Right forelimb (tissue), 1 donor: ENCODE data around the gene PCAT6.
"Not testable (repeated sequence)": the region's sequence is repeated elsewhere in the genome, so short reads cannot be mapped to it uniquely, and the experiment has no call there.

ENCODE experiments used
- DNase-seq: peaks from one replicate; pipeline ENCODE4 v3.0.0-alpha.2; 2018

The PCAT6 gene

DNA sequence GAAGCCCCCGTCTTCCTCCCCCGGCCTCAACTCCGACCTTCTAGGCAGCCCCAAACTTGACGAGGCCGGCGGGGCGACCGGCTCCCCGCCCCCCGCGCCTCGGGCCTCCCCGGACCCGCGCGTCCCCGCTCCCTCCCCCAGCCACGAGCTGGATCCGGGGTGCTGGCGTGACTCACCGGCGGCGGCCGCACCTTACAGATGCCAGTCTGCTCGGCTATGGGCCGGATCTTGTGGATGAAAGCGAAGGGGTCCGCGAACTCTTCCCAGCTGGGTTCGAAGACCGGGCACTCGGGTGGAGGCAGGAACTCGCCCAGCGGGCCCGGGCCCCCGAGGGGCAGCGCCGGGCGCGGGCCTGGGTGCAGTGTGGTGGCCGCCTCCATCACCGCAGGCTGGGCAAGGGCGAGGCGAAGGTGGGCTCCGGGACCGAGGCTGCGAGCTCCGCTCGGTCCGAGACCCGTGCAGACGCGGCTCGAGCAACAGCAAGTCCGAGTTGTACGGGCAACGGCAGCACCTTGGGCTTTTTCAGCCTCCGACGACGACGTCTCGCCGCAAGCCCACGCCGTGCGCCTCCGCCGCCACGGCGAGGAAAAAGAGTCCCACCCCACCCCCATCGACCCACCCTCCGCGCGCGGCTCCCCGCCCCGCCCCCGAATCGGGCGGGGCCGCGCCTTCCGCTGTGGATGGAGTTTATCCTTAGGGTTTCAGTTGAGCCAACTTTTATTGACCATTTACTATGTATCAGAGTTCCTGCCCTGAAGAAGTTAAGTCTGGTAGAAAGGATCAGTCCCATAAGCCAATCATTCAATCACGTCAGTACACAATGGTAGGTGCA is 2.6 kb upstream of the PCAT6 start, which contains the start of gene KDM5B:
TSS of gene KDM5B (minus strand) at position 496 of the 832 bp plus-strand sequence. CDS start at position 380, 116 bp downstream.
- peak; percentile 84 for DNase-seq

DNA sequence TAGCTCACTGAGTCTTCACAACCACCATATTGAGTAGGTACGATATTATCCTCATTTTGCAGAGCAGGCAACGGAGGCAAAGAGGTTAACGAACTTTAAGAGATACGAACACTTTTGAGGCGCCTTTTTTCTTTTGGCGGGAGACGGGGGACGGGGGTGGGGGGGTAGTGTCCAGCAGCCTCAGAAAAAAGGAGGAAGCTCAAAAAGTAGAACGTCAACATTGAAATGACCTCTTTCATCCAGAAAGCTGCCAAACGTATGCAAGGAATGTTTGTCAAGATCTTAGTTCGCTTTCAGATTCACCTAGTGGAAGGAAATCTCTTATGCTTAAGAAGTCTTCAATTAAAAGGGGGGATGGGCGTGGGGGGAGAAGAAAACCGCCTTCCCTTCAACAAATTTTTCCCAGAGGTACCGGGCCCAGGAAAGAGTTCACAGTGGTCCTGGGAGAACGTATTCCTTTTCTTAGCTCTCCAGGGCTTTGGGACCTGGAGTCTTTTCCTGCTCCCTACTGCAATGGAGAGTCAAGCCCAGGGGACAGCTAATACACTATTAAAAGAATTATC is 1.1 kb upstream of the PCAT6 start:
- no peak for DNase-seq

DNA sequence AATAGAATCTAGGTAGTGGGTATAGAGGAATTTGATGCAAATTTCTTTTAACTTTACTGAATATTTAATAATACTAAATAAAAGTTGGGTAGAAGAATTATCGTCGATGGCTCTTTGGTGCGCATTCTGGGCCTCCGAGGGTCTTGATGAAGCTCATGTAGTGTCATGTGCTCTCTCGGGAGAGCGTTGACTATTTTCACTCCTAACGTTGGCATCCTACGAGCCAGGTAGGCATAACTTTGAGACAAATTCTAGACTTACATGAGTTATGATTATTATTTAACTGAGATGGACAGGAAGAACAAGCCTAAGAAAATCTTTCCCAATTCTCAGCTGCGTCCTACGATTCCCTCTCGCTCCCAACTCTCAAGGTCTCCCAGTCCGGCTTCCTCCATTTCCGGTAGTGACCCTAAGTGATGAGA is 550 bp upstream of the PCAT6 start:
- no peak for DNase-seq

DNA sequence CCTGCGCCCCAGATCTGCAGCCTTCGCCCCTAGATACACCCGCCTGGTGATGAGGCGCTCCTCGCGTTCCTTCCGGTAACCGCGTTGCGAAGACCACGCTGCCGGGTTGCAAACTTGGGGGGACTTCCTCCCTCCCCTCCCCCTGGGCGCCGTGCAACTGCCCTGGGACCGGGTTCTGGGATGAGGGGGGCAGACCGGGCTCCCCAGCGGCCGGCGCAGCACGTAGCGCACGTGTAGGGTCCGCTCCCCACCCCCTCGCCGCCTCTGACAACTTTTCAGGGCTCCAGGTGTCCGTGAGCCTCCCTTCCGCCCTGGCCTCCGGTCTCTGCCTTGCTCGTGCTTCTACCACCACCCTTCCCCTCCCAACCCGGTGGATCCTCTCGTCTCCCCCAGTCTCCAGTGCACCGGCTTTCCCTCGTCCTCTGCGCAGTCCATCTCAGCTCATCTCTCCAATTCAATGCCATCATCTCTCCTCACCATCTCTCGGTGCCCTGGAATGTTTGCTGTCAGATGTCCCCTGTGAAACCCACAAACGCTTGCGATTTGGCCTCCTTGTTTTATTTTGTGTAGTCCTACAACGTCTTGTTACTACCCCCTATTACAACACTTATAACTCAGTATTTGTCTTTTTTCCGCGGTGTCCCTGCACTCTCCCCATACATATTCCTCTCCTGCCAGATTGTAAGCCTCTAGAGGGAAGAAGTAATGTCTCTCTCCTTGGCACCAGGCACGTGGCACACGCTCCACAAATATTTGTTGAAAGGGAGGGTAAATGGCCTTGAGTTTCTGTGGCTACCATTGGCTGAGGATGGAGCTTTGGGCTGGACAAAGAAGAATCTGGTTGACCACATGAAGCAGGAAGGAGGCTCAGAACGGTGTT is 782 bp downstream of the PCAT6 start:
- no peak for DNase-seq

DNA sequence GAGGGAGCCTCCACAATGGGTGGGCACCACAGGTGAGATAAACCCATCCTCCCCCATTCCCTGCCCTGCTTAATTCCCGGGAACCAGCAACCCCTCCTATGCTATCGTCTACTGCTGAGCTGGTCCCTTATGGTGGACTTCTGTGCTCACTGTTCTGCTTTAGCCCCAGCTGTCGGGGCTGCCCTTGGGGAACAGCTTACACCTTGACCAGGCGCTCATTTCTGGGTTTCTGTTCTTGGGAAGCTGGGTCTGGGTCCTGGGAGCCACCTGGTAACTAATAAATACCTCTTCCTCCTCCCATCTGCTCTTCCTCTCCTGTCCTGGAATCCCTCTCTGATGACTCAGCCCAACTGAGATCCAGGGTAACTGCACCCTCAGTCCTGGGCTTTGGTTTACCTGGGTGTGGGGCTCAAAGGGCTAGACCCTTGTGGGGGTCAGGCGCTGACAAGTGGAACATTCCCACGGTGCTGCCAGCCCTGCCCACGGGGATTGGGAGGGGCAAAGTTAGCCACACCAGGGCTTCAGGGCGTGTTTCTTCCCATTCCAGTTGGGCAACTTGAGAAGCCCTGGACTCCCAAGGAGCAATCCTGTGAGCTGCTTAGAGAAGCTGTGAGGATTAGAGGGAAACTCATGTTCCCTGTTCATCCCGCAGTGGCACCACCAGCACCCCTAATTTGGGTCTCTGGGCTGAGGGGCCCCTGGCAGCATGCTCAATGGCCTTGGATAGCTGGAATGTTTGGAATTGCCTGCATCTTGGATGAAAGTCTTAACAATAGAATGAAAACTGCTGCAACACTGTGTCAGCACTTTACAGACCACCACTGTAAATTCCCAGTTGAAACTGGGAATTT is 1.6 kb downstream of the PCAT6 start:
- DNase-seq = no peak

DNA sequence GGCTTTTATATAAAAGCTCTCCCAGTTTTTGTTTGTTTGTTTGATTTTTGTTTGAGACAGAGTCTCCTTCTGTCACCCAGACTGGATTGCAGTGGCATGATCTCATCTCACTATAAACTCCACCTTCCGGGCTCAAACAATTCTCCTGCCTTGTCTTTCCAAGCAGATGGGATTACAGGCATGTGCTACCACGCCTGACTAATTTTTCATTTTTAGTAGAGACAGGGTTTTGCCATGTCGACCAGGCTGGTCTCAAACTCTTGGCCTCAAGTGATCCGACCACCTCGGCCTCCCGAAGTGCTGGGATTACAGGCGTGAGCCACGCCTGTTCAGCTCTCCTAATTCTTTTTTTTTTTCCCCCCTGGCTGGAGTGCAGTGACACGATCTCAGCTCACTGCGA is 4.4 kb downstream of the PCAT6 start:
- DNase-seq = no peak

DNA sequence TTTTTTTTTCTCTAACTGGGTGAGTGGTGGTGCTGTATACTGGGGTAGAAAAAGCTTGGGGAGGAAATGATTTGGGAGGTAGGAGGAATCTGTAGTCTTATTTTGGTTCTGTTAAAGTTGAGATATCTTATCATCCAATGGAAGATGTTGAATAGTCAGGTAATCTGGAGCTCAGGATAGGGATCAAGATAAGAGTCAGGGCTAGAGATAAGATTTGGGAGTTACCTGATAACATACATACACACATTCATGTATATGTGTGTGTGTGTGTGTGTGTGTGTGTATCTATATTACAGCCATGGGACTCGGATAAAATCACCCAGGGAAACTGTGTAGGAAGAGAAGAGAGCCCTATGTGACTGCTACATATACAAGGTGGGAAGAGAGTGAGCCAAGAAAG is 8.1 kb downstream of the PCAT6 start:
- DNase-seq = no peak

DNA sequence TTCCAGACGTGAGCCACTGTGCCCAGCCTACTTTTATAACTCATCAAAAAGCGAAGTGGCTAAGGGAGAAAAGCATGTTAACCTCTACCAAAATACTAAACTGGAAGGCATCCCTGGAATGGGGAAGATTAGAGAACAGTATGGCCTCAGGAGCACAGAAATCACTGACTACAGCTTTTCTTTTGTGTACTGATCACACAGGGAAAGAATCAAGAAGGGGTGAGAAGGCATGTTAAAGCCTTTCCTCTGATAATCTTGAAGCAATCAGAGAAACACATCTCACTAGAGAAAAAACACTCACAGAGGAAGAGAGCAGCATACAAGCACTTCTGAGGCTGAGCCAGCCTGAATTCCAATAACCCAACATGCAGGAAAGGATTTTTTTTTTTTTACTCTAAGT is 10.7 kb downstream of the PCAT6 start:
- DNase-seq = no peak

DNA sequence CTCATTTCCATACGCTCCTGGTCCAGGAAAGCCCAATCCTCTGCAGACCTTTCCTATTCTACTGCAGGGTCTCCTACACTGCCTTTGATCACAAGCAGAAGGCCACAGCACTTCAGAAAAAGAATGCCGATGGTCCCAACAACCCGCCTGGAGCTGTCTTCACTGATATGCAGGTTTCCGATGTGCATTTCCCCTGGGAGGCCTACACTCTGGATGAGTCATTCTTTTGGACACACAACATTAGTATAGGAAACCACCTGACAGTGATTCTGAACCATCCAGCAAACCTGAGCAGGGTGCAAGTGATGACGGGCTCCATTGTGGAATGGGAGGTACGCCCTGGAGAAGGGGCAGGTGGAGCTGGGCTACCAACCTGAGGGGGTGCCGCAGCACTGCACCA is 15.0 kb downstream of the PCAT6 start:
- no peak for DNase-seq

DNA sequence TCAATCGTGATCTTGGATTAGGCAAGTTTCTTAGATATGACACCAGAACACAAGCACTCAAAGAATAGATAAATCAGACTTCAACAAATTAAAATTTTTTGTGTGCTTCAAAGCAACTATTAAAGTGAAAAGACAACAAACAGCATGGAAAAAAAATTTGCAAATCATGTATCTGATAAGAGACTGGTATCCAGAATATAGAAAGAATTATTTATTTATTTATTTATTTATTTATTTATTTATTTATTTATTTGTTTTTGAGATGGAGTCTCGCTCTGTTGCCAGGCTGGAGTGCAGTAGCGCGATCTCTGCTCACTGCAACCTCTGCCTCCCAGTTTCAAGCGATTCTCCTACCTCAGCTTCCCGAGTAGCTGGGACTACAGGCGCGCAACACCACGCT is 18.5 kb downstream of the PCAT6 start:
- DNase-seq = not testable (repeated sequence)

DNA sequence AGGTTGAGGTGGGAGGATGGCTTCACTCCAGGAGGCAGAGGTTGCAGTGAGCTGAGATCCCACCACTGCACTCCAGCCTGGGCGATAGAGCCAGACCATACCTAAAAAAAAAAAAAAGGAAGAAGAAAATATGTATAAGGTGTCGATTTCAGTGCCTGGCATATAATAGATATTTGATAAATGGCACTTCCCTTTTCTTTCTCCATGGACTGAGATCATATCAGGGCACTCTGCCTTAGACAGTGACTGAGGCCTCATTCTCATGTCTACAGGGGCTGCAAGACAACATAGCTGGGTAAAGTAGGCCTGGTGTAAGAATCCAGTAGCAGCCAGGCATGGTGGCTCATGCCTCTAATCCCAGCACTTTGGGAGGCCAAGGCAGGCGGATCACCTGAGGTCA is 21.2 kb downstream of the PCAT6 start:
- DNase-seq = no peak

DNA sequence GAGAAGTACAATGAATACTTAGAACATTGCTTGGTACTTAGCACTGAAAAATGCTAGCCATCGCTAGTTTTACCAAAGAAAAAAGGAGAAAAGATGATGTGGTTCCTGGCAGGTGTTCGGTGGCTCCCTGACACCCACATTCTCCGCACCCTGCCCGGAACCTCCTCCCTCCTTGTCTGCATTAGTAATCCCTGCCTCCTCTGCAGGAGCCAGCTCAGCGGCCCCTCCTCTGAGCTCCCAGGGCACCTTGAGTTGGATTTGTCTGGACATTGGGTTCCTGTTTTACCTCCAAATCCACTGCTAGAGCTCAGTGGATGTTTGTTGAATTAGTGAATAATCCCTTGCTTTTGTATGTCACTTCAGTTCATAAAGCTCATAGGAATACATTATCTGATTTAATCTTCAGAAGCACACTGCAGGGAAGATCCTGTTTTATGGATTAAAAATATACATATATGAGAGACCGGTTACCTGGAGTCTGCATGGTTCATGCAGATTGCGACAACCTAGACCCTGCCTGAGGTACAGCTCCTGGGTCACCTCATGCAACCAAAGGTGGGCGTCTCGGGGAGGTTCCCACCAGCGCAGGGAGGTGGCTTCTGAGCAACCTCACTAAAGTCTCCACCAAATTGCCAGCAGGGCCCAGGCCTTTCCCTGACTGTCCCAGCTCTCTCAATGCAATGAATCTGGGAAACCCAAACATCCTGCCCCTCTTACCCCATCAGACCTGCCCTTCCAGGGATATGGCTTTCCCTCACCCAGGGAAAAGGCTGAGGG is 24.2 kb downstream of the PCAT6 start:
- DNase-seq = no peak

DNA sequence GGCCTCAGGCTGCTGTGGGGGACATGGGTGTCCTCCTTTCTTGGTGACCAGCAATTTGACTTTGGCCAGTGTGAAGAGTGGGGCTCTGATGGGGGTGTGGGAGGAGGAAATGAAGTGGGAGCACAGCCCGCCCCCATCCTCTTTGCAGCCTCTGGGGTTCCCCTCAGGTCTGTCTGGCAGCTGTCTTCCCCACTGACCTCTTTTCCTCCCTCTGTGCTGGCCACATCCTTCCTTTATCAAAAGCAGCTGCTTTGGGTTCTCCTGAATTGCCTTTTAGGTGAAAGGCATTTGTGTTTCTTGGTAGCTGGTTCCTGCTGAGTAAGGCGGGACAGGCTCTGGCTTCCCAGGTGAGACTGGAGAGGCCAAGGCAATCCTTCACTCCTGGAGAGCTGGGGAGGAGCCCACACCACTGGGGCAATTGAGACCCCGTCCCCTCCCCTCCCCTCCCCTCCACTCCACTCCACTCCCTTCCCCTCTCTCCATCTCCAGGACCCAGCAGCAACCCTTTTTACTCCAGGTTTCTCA is 24.9 kb downstream of the PCAT6 start:
- DNase-seq = no peak

DNA sequence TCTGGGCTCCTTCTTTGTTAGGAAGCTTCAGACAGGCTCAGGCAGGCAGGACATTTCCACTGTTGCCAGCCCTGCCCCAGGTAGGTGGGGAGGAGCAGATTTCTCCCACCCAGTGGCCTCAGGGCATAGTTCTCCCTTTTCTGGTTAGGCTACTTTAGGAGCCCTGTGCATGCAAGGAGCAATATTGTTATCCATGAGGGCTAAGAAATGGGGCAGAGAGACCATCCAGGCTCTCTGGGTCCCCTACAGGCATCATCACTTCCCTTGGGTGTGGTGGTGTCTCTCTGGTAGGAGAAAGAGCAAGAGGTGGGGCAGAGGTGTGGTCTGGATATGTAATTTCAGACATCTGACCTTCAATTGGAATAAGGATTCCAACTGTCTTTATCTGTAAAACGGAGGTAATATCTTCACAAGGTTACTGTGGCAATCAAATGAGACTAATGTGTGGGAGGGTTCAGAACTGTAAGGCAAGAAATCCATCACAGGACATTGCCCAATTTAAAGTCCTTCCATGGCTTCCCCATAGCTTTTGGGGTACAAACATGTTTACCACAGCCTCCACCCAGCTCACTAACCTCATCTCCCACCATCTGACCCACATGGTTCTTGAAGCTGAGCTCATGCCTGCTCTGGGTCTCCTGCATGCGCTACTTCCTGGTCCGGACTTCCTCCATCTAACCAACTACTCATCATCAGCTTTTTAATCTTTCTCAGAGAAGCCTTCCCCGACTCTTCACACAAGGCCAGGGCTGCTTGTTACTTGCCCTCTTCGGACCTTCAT is 26.1 kb downstream of the PCAT6 start:
- no peak for DNase-seq

DNA sequence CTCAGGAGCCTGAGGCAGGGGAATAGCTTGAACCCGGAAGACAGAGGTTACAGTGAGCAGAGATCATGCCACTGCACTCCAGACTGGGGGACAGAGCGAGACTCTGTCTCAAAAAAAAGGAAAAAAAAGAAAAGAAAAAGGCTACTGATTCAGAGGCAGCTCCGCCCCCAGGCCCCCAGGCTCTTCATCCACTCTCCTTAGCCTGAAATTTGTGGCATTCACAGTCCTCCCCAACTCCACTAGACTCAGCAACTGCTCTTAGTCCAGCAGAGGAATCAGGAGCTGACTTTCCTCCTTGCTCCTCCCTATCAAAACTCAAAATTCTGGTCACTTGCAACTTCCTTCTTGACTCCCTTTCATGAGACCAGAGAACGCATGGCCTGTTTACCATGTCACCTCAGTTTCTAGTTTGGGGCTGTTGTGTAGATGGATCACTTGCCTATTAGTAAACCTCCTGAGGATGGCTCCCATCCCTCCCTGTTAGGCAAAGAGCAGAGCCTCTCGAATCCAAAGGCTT is 27.1 kb downstream of the PCAT6 start:
- DNase-seq = no peak

DNA sequence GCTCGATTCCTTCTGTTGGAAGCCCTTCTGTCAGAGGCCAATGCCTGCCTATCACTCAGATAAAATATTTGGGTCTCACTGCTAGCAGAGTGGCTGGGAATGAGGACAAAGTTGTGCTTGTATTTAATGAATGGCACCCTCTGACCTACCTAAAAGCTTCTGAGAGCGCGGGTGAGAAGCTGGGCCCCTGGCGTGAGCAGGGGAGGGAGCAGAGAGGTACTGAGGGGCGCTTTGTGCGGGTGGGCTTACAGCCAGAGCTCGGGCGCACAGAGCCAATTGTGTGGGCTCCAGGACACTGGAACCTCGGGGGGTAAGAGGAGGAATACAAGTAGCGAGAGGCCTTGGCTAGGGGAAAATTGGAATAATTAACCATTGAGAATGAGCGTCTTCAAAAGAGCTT is 32.3 kb downstream of the PCAT6 start:
- DNase-seq = no peak

DNA sequence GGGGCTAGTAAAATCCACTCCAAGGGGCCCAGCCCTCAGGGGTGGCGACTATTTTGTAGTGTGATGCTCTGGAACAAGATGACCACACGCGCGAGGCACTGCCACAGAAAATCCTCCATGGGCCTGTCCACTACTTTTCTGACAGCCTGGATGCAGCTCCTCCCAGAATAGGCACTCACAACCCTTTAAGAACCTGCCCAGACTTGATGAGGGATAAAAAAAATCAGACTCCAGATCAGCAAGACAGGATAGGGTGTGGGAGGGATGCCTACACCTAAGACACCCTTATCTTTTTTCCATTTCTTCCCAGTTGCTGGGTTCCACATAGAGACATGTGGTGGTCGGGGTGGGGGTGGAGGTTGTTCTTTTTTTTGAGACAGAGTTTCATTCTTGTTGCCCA is 33.5 kb downstream of the PCAT6 start:
- DNase-seq = no peak

DNA sequence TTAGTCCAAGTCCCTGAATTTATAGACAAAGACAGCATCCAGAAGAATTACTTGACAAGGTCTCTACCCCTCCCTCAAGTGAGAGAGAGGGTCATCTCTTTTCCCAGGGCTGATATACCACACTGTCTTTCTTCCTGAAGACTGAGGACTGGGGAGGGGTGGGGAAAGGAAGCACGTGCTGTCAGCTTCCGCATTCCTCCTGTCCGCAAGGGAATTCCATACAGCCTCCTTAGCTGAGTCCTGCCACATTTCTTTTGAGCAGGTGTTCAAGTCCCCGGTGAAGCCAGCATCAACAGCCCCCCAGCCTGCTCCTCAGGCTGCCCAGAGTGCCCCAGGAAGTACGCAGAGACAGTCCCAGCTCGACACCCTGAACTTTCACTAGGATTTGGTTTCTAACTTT is 34.2 kb downstream of the PCAT6 start:
- no peak for DNase-seq

DNA sequence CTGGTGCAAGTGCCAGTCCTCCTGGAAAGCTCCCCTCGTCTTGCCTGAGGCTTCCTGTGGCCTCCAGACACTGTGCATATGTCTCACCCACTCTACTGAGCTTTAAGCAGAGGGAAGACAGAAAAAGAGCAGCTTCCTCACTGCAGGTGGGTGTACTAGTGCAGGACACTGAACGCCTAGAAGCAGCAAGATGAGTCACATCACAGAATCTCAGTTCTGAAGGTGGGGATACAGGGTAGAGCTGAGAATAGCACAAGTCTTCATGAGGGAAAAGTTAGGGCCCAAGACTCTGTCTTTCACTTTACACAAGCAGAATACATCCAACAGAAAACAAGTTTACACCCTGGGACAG is 37.4 kb downstream of the PCAT6 start:
- DNase-seq = no peak

DNA sequence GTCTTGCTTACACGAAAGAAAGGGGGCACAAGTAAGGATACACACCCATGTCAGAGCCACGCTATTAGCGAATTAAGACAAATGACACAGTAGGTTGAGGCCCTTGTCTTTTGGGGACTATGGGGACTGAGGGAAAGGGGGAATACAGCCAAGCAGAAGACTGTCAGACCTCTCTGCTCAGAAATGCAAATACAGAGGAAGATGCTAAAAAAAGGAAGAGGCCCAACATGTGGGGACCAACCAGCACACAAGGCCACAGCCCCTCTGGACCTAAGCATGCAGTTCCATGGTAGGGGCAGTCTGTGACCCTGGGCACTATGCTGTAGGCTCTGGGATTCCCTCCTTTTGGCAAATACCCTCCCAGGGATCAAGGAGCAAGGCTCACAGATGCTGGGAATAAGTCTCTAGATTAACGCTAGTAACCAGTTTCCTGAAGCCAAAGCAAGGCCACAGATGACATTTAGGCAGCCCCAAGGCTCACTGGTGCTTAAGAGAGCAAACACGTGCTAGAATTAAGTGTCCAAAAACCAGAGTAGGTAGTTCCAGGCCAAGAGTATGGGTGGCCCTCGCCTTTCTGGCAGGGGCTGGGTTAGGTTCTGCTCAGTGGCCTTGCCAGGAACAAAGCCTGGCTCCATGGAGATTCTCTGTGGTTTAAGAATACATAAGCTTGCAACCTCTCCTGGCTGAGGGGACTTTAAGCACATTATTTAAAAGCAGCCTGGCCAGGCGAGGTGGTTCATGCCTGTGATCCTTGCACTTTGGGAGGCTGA is 40.0 kb downstream of the PCAT6 start:
- DNase-seq = no peak
